ENCODE measurements around the gene CLIP2.

- TF ChIP-seq MYC (IDR thresholded peaks at IDR 0.05; ENCODE audit: low read depth, low read length) (no peak), CTCF (IDR thresholded peaks at IDR 0.05; ENCODE audit: low read depth, low read length) (no peak), POLR2A (IDR thresholded peaks at IDR 0.05; ENCODE audit: extremely low read depth, insufficient read length) (no peak)
These were observed 28.8 kb downstream of the CLIP2 start for GRCh38 chr7:74318043-74318442.

All from NB4 (cell line).